H1 (cell line): ENCODE results near the gene NKX2-4.

Source experiments
- BCL11A ChIP-seq, 2 experiments: IDR thresholded peaks; one replicate each; pipeline ENCODE4 v1.6.1; 2011; ENCODE audit warnings: low read depth in 2 of 2, low read length in 2 of 2, mild to moderate bottlenecking in 2 of 2
- EP300 ChIP-seq, 2 experiments: IDR thresholded peaks; 1 replicate in 1 of 2; 2 replicates in 1 of 2; pipeline ENCODE4 v1.6.1; 2011 to 2012; ENCODE audit warnings: low read depth in 2 of 2, low read length in 2 of 2, mild to moderate bottlenecking in 2 of 2, borderline replicate concordance in 1 of 2, inconsistent platforms in 1 of 2, moderate library complexity in 1 of 2
- EZH2 ChIP-seq: fragments of 200-600 bp; sonication (generic); IDR thresholded peaks from 2 replicates; pipeline ENCODE4 v1.7.1; 2012; ENCODE audit warnings: low read depth, mild to moderate bottlenecking, moderate library complexity, low read length, inconsistent platforms; ENCODE audit not compliant: severe bottlenecking
- GABPA ChIP-seq: IDR thresholded peaks from 2 replicates; pipeline ENCODE4 v1.6.1; 2011; ENCODE audit warnings: mild to moderate bottlenecking, low read length, moderate library complexity, borderline replicate concordance; ENCODE audit not compliant: insufficient read depth
- JUN ChIP-seq: IDR thresholded peaks from 2 replicates; pipeline ENCODE4 v1.6.1; 2011; ENCODE audit warnings: low read depth, mild to moderate bottlenecking, improper control_type of control experiment, low read length
- POLR2AphosphoS5 ChIP-seq: IDR thresholded peaks from 2 replicates; pipeline ENCODE4 v1.6.1; 2011; ENCODE audit warnings: low read depth, low read length
- RAD21 ChIP-seq, 2 experiments: IDR thresholded peaks in 1 of 2; conservative IDR thresholded peaks in 1 of 2; 2 replicates each; pipeline ENCODE4 v1.6.1; 2011; ENCODE audit warnings: low read depth in 2 of 2, low read length in 2 of 2, improper control_type of control experiment in 1 of 2, inconsistent platforms in 1 of 2, mild to moderate bottlenecking in 1 of 2, moderate library complexity in 1 of 2
- TCF12 ChIP-seq: IDR thresholded peaks from 2 replicates; pipeline ENCODE4 v1.6.1; 2011; ENCODE audit warnings: low read depth, mild to moderate bottlenecking, low read length
- TF ChIP-seq, protein P1 (sequence below), 3 experiments: IDR thresholded peaks; 1 replicate in 2 of 3; 2 replicates in 1 of 3; pipeline versions ENCODE4 v1.5.1 to v1.6.1; 2011; ENCODE audit warnings: low read length in 3 of 3, mild to moderate bottlenecking in 3 of 3, inconsistent platforms in 2 of 3, low read depth in 1 of 3, moderate library complexity in 1 of 3; ENCODE audit not compliant: insufficient read depth in 1 of 3; ENCODE audit errors: control extremely low read depth in 1 of 3
- TF ChIP-seq, protein P2 (sequence below): IDR thresholded peaks from 2 replicates; pipeline ENCODE4 v1.6.1; 2012; ENCODE audit warnings: inconsistent platforms

DNA sequence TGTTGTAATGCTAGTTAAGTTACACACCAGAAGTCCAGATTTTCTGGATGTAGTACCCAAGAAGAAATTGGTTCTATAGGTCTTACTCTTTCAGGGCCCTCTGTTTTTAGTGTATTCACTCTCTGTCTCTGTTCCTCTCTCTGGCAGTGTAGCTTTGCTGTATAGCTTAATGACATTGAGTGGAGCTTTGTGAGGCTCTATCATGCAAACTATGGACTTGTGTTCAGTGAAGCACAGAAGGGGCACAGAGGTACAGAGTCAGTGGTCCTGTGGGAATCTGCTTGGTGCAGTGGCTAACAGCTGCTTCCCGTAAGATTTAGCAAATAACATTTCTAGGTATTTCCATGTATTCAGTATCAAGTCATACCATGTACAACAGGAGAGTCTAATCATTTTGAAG lies 26.1 kb downstream of the NKX2-4 start:
- TF ChIP-seq RAD21 (IDR thresholded peaks at IDR 0.05 in 1 of 2, conservative IDR thresholded peaks at IDR 0.05 in 1 of 2; ENCODE audit: low read depth in 2 of 2, low read length in 2 of 2) (no peak), TCF12 (no peak), POLR2AphosphoS5 (no peak), EP300 (IDR thresholded peaks at IDR 0.05; ENCODE audit: borderline replicate concordance in 1 of 2, low read depth in 2 of 2, low read length in 2 of 2) (no peak), EZH2 (no peak), JUN (no peak), GABPA (no peak), BCL11A (IDR thresholded peaks at IDR 0.05; ENCODE audit: low read depth in 2 of 2, low read length in 2 of 2) (no peak)
- TF ChIP-seq, protein P1, sequence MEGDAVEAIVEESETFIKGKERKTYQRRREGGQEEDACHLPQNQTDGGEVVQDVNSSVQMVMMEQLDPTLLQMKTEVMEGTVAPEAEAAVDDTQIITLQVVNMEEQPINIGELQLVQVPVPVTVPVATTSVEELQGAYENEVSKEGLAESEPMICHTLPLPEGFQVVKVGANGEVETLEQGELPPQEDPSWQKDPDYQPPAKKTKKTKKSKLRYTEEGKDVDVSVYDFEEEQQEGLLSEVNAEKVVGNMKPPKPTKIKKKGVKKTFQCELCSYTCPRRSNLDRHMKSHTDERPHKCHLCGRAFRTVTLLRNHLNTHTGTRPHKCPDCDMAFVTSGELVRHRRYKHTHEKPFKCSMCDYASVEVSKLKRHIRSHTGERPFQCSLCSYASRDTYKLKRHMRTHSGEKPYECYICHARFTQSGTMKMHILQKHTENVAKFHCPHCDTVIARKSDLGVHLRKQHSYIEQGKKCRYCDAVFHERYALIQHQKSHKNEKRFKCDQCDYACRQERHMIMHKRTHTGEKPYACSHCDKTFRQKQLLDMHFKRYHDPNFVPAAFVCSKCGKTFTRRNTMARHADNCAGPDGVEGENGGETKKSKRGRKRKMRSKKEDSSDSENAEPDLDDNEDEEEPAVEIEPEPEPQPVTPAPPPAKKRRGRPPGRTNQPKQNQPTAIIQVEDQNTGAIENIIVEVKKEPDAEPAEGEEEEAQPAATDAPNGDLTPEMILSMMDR (IDR thresholded peaks at IDR 0.05; ENCODE audit: control extremely low read depth in 1 of 3, insufficient read depth in 1 of 3, low read depth in 1 of 3, low read length in 3 of 3), result no peak
- TF ChIP-seq, protein P2, sequence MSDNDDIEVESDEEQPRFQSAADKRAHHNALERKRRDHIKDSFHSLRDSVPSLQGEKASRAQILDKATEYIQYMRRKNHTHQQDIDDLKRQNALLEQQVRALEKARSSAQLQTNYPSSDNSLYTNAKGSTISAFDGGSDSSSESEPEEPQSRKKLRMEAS, result no peak
